MCF 10A (cell line): ENCODE measurements around the gene MTERF2. TPM values are rescaled to one million over a fixed set of nuclear protein-coding genes. Genes with fewer than 3 reads are reported as not detected.

Experiments used
- BruUV-seq: library from RNA; stranded (reverse); fragments of 400-500 nt; replicated peaks from 2 replicates; lab custom pipeline; 2021; lab: Mats Ljungman, UMichigan
- CTCF ChIA-PET: fragments of 300-600 bp; sonication (Branson Sonifier 250); formaldehyde crosslinking; extraction: SDS; loops from one replicate; lab custom pipeline; 2021; ENCODE audit warnings: antibody characterized with exemption, inconsistent platforms; lab: Yijun Ruan, JAX
- POLR2A ChIA-PET: fragments of 300-600, 350-650 bp; sonication (Branson Sonifier 250); formaldehyde crosslinking; extraction: SDS; loops from one replicate; lab custom pipeline; 2020; ENCODE audit warnings: antibody characterized with exemption, inconsistent platforms; lab: Yijun Ruan, JAX
- DNase-seq: peaks from one replicate; pipeline ENCODE4 v3.0.0-alpha.2; 2018; ENCODE audit not compliant: unreplicated experiment
- H3K27ac Mint-ChIP-seq: one replicate; pipeline ENCODE4 v1.8.0; 2022; ENCODE audit warnings: mild to moderate bottlenecking, low read depth, mixed read lengths; ENCODE audit not compliant: unreplicated experiment
- H3K27me3 Mint-ChIP-seq: one replicate; pipeline ENCODE4 v1.8.0; 2022; ENCODE audit warnings: mixed read lengths; ENCODE audit not compliant: insufficient read depth, unreplicated experiment
- H3K36me3 Mint-ChIP-seq: one replicate; pipeline ENCODE4 v1.8.0; 2022; ENCODE audit warnings: mild to moderate bottlenecking, moderate library complexity, mixed read lengths; ENCODE audit not compliant: insufficient read depth, unreplicated experiment
- H3K4me1 Mint-ChIP-seq: one replicate; pipeline ENCODE4 v1.8.0; 2022; ENCODE audit warnings: mixed read lengths; ENCODE audit not compliant: insufficient read depth, unreplicated experiment
- H3K4me3 Mint-ChIP-seq: one replicate; pipeline ENCODE4 v1.8.0; 2022; ENCODE audit warnings: mild to moderate bottlenecking, moderate library complexity, mixed read lengths; ENCODE audit not compliant: unreplicated experiment
- H3K9me3 Mint-ChIP-seq: one replicate; pipeline ENCODE4 v1.8.0; 2022; ENCODE audit warnings: mixed read lengths; ENCODE audit not compliant: unreplicated experiment
- CTCF ChIP-seq: fragments of 200-600 bp; IDR thresholded peaks from one replicate; pipeline ENCODE4 v1.8.0; 2022; ENCODE audit warnings: antibody characterized with exemption, mild to moderate bottlenecking; ENCODE audit not compliant: unreplicated experiment
- intact Hi-C: fragments of 100-400 bp; cut with micrococcal nuclease; formaldehyde crosslinking; loops from 2 replicates; pipeline ENCODE4 v1.14.1; 2022
- total RNA-seq: library from RNA; stranded (reverse); gene quantifications from 2 replicates; pipeline ENCODE4 v1.2.3, GENCODE V29; 2022

Gene MTERF2
- total RNA-seq, 1 experiment from 2014 or later: 9.3 TPM

GRCh38 chr12:107032266-107032665, 45.3 kb upstream of the MTERF2 start:
- POLR2A ChIA-PET: no interaction called here
- H3K36me3 Mint-ChIP-seq: no peaks in the 10 kb centered on the region
- H3K4me1 Mint-ChIP-seq: peaks cover 5% of the 10 kb centered on the region
- H3K27me3 Mint-ChIP-seq: no peaks in the 10 kb centered on the region
- peaks cover 11% of the 10 kb centered on the region for H3K9me3 Mint-ChIP-seq
- intact Hi-C loops: no loop called here
- H3K4me3 Mint-ChIP-seq: no peak overlapping the region
- DNase-seq: no peak
- TF ChIP-seq CTCF: no peak
- CTCF ChIA-PET: no interaction called here
- no peak overlapping the region for H3K27ac Mint-ChIP-seq
- no TSS peak for BruUV-seq

- no TSS peak for BruUV-seq
- H3K27me3 Mint-ChIP-seq: no peaks in the 10 kb centered on the region
- intact Hi-C loops: no loop called here
- ChIA-PET CTCF (interaction anchor here (0.6 kb wide), 1 partner anchor 62 kb away, joined by 4 read pairs; no protein-coding TSS in a partner anchor), POLR2A (no interaction called here)
- no peak for TF ChIP-seq CTCF
- peaks cover 5% of the 10 kb centered on the region for H3K4me1 Mint-ChIP-seq
- DNase-seq: no peak
- peak overlapping the region; percentile 65 for H3K27ac Mint-ChIP-seq
- peaks cover 1% of the 10 kb centered on the region for H3K9me3 Mint-ChIP-seq
- H3K36me3 Mint-ChIP-seq: no peaks in the 10 kb centered on the region
- no peak overlapping the region for H3K4me3 Mint-ChIP-seq
These were observed 44.1 kb upstream of the MTERF2 start for GRCh38 chr12:107031061-107031460.

GRCh38 chr12:107029081-107029480, 42.1 kb upstream of the MTERF2 start:
- H3K9me3 Mint-ChIP-seq: no peaks in the 10 kb centered on the region
- TF ChIP-seq CTCF: no peak
- BruUV-seq: no TSS peak
- intact Hi-C loops: no loop called here
- H3K4me1 Mint-ChIP-seq: peaks cover 7% of the 10 kb centered on the region
- POLR2A ChIA-PET: interaction anchor here (0.8 kb wide), 1 partner anchor 10 kb away, joined by 5 read pairs; no protein-coding TSS in a partner anchor
- no peaks in the 10 kb centered on the region for H3K36me3 Mint-ChIP-seq
- H3K4me3 Mint-ChIP-seq: no peak overlapping the region
- DNase-seq: no peak
- H3K27ac Mint-ChIP-seq: no peak overlapping the region
- CTCF ChIA-PET: interaction anchor here (0.6 to 0.9 kb wide), 3 partner anchors 50 to 1612 kb away, joined by 3 to 4 read pairs (median 3); no protein-coding TSS in a partner anchor
- H3K27me3 Mint-ChIP-seq: no peaks in the 10 kb centered on the region

GRCh38 chr12:107027636-107028053, 40.7 kb upstream of the MTERF2 start:
- CTCF ChIA-PET: no interaction called here
- no peak for TF ChIP-seq CTCF
- intact Hi-C loops: loop anchor here (1.0 kb wide), 1 partner anchor 65 kb away; no protein-coding TSS in a partner anchor
- BruUV-seq: no TSS peak
- H3K36me3 Mint-ChIP-seq: no peaks in the 10 kb centered on the region
- no peaks in the 10 kb centered on the region for H3K27me3 Mint-ChIP-seq
- peaks cover 7% of the 10 kb centered on the region for H3K4me1 Mint-ChIP-seq
- no peak overlapping the region for H3K4me3 Mint-ChIP-seq
- peak overlapping the region; percentile 61 for H3K27ac Mint-ChIP-seq
- POLR2A ChIA-PET: interaction anchor here (0.6 to 1.1 kb wide), 2 partner anchors 27 to 30 kb away, joined by 3 read pairs; no protein-coding TSS in a partner anchor
- H3K9me3 Mint-ChIP-seq: no peaks in the 10 kb centered on the region
- peak; percentile 62 for DNase-seq
